Gastrocnemius medialis (tissue), 4 donors: ENCODE results near the gene C1QTNF8. TPM values are rescaled to one million over a fixed set of nuclear protein-coding genes. Genes with fewer than 3 reads are reported as not detected.

Source experiments
- ATAC-seq, 2 donors: fragments of 150-250 bp; one replicate each; pipeline ENCODE4 v1.9.1; 2016
- DNase-seq, 2 donors: peaks; one replicate each; pipeline ENCODE4 v3.0.0-alpha.2; 2019
- H3K27ac ChIP-seq, 4 donors: fragments of 200-600 bp; sonication (generic); 1 replicate in 1 of 4; 2 replicates in 3 of 4; pipeline ENCODE4 v1.5.1; 2016 to 2018; ENCODE audit warnings: mild to moderate bottlenecking in 2 of 4, moderate library complexity in 1 of 4
- H3K27me3 ChIP-seq, 3 donors: fragments of 200-600 bp; sonication (generic) in 2 of 3; 1 replicate in 1 of 3; 2 replicates in 2 of 3; pipeline versions ENCODE4 v1.5.1 to v1.6.0; 2016 to 2019; ENCODE audit warnings: mild to moderate bottlenecking in 1 of 3, moderate library complexity in 1 of 3
- H3K36me3 ChIP-seq, 2 donors: fragments of 200-600 bp; sonication (generic) in 1 of 2; one replicate each; pipeline ENCODE4 v1.5.1; 2017 to 2018
- H3K4me1 ChIP-seq, 2 donors: fragments of 200-600 bp; sonication (generic) in 1 of 2; one replicate each; pipeline ENCODE4 v1.5.1; 2016 to 2017; ENCODE audit warnings: mild to moderate bottlenecking in 2 of 2
- H3K4me3 ChIP-seq, 4 donors: fragments of 200-600 bp; sonication (generic) in 3 of 4; 1 replicate in 1 of 4; 2 replicates in 3 of 4; pipeline ENCODE4 v1.5.1; 2016 to 2019; ENCODE audit warnings: mild to moderate bottlenecking in 2 of 4
- H3K9me3 ChIP-seq, 3 donors: fragments of 200-600 bp; sonication (generic) in 2 of 3; 1 replicate in 1 of 3; 2 replicates in 2 of 3; pipeline ENCODE4 v1.5.1; 2016 to 2019
- CTCF ChIP-seq, 5 experiments: fragments of 450-650 bp in 3 of 5; fragments of 200-600 bp in 2 of 5; sonication (generic) in 2 of 5; IDR thresholded peaks in 4 of 5; conservative IDR thresholded peaks in 1 of 5; 1 replicate in 4 of 5; 2 replicates in 1 of 5; pipeline ENCODE4 v1.5.1; 2016 to 2019; ENCODE audit warnings: antibody characterized with exemption in 5 of 5, mild to moderate bottlenecking in 3 of 5, moderate library complexity in 3 of 5
- POLR2A ChIP-seq, 2 donors: fragments of 450-650 bp; IDR thresholded peaks; one replicate each; pipeline ENCODE4 v1.6.1; 2017; ENCODE audit warnings: antibody characterized with exemption in 2 of 2, mild to moderate bottlenecking in 2 of 2, moderate library complexity in 2 of 2
- in situ Hi-C, 4 donors: fragments of 200-750 bp; cut with MboI; loops; one replicate each; pipeline versions ENCODE4 v1.15.0 to v1.8.0; 2017; ENCODE audit warnings: low sequenced_read_pairs in 4 of 4
- intact Hi-C: fragments of 100-400 bp; cut with DNase I; formaldehyde crosslinking; loops from one replicate; pipeline ENCODE4 v1.15.1; 2023; ENCODE audit warnings: low total_unique reads
- total RNA-seq, 4 donors: library from RNA; depleted of rRNA; stranded (reverse); fragments of >200 nt; gene quantifications; one replicate each; pipeline versions ENCODE4 v1.1.0 to v1.2.3, GENCODE V29; 2016

C1QTNF8 gene
- total RNA-seq, 4 donors from 2014 or later, result not detected

GRCh38 chr16:1065469-1066128 is 30.4 kb downstream of the C1QTNF8 start:
- ATAC-seq (no peak), DNase-seq (no peak)
- intact Hi-C loops, result no loop called here
- Histone ChIP-seq H3K36me3 (no peaks in the 10 kb centered on the region), H3K4me1 (no peaks in the 10 kb centered on the region), H3K27ac (no peak overlapping the region), H3K9me3 (no peaks in the 10 kb centered on the region), H3K27me3 (peaks cover 48 to 66% (median 51%) of the 10 kb centered on the region in 3 donors), H3K4me3 (no peak overlapping the region)
- TF ChIP-seq POLR2A (IDR thresholded peaks at IDR 0.05), result no peak
- TF ChIP-seq CTCF (IDR thresholded peaks at IDR 0.05 in 4 of 5, conservative IDR thresholded peaks at IDR 0.05 in 1 of 5), result no peak
- in situ Hi-C loops, result loop anchor here in 1 of 4 donors (25.0 kb wide), 1 partner anchor 253 kb away; the partner anchor contains the start of gene GNG13

- Histone ChIP-seq H3K27me3 (peaks cover 29 to 48% (median 32%) of the 10 kb centered on the region in 3 donors), H3K9me3 (no peaks in the 10 kb centered on the region), H3K36me3 (no peaks in the 10 kb centered on the region), H3K27ac (no peak overlapping the region), H3K4me3 (no peak overlapping the region), H3K4me1 (no peaks in the 10 kb centered on the region)
- ATAC-seq (no peak), DNase-seq (no peak)
- TF ChIP-seq CTCF (IDR thresholded peaks at IDR 0.05 in 4 of 5, conservative IDR thresholded peaks at IDR 0.05 in 1 of 5) (no peak), POLR2A (IDR thresholded peaks at IDR 0.05) (no peak)
- in situ Hi-C loops, result loop anchor here in 1 of 4 donors (25.0 kb wide), 1 partner anchor 251 kb away; the partner anchor contains the start of gene GNG13
- intact Hi-C loops, result no loop called here
Measured at GRCh38 chr16:1063728-1064127, 32.3 kb downstream of the C1QTNF8 start.

GRCh38 chr16:1062895-1063294 is 33.1 kb downstream of the C1QTNF8 start:
- peaks cover 22 to 44% (median 25%) of the 10 kb centered on the region in 3 donors for H3K27me3 ChIP-seq

GRCh38 chr16:1061769-1062505 is 34.1 kb downstream of the C1QTNF8 start:
- Histone ChIP-seq H3K4me3 (no peak overlapping the region), H3K36me3 (no peaks in the 10 kb centered on the region), H3K27ac (no peak overlapping the region), H3K27me3 (peaks cover 15 to 40% (median 30%) of the 10 kb centered on the region in 3 donors), H3K9me3 (no peaks in the 10 kb centered on the region), H3K4me1 (no peaks in the 10 kb centered on the region)
- in situ Hi-C loops (loop anchor here in 1 of 4 donors (25.0 kb wide), 1 partner anchor 250 kb away; the partner anchor contains the start of gene GNG13), intact Hi-C loops (no loop called here)
- DNase-seq (no peak), ATAC-seq (no peak)
- TF ChIP-seq POLR2A (IDR thresholded peaks at IDR 0.05) (no peak), CTCF (IDR thresholded peaks at IDR 0.05 in 4 of 5, conservative IDR thresholded peaks at IDR 0.05 in 1 of 5) (no peak)

More at GRCh38 chr16:1062895-1063294, 33.1 kb downstream of the C1QTNF8 start:
- Histone ChIP-seq H3K27ac (no peak overlapping the region), H3K9me3 (no peaks in the 10 kb centered on the region), H3K36me3 (no peaks in the 10 kb centered on the region), H3K4me1 (no peaks in the 10 kb centered on the region), H3K4me3 (no peak overlapping the region)
- intact Hi-C loops (no loop called here), in situ Hi-C loops (loop anchor here in 1 of 4 donors (25.0 kb wide), 1 partner anchor 251 kb away; the partner anchor contains the start of gene GNG13)
- ATAC-seq (no peak), DNase-seq (no peak)
- no peak for TF ChIP-seq POLR2A (IDR thresholded peaks at IDR 0.05)
- no peak for TF ChIP-seq CTCF (IDR thresholded peaks at IDR 0.05 in 4 of 5, conservative IDR thresholded peaks at IDR 0.05 in 1 of 5)
